SK-N-MC (cell line): Measurements from ENCODE around the gene CUX1.

ENCODE experiments used
- DNase-seq: peaks from one replicate; pipeline ENCODE4 v3.0.0-alpha.2; 2011; ENCODE audit warnings: low read depth, low spot score
- H3K27ac ChIP-seq: fragments of 200-600 bp; sonication (generic); 2 replicates; pipeline ENCODE4 v1.5.1; 2016; ENCODE audit warnings: mixed run types
- H3K36me3 ChIP-seq: fragments of 200-600 bp; sonication (generic); 2 replicates; pipeline ENCODE4 v1.6.1; 2017; ENCODE audit warnings: antibody characterized with exemption, low read length, mixed read lengths; ENCODE audit not compliant: insufficient read depth
- H3K4me3 ChIP-seq: fragments of 200-600 bp; sonication (generic); 2 replicates; pipeline ENCODE4 v1.5.1; 2016
- H3K9ac ChIP-seq: fragments of 200-600 bp; sonication (generic); 2 replicates; pipeline ENCODE4 v1.8.0; 2017; ENCODE audit warnings: mixed run types, mixed read lengths; ENCODE audit not compliant: insufficient read length
- H3K9me3 ChIP-seq: fragments of 200-600 bp; sonication (generic); 2 replicates; pipeline ENCODE4 v1.6.1; 2017; ENCODE audit warnings: low read depth, mild to moderate bottlenecking, antibody characterized with exemption, low read length, moderate library complexity, mixed read lengths
- EZH2 ChIP-seq: fragments of 200-600 bp; sonication (generic); IDR thresholded peaks from one replicate; pipeline ENCODE4 v1.6.1; 2017; ENCODE audit warnings: antibody characterized with exemption
- FOXP2 ChIP-seq: optimal IDR thresholded peaks from 2 replicates; pipeline ENCODE3; 2011; ENCODE audit warnings: mild to moderate bottlenecking, moderate library complexity; ENCODE audit not compliant: insufficient read depth; ENCODE audit errors: extremely low read length, control extremely low read depth
- POLR2AphosphoS5 ChIP-seq: IDR thresholded peaks from 2 replicates; pipeline ENCODE4 v1.6.1; 2012; ENCODE audit warnings: mild to moderate bottlenecking, low read depth, low read length, borderline replicate concordance

The CUX1 gene

DNA sequence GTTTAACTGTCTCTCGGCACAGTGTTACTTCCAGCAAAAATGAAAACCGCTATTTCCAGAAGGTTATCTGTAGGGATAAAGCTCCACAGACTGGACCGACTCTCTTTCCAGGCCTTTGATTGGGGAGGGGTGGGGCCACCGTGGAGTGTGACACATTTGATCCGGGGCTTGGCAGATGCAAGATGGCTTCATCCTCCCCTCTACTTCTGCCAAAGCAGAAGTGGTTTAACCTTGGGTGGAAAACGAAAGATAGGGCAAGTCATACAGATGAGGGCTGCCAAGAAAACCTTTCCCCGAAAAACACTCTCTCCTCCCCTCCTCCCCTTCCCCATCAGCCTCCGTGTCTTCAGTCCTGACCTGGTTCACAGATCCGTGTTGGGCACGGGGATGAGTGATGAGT is 329.6 kb downstream of the CUX1 start:
- Histone ChIP-seq H3K9ac (no peak overlapping the region), H3K4me3 (no peak overlapping the region), H3K36me3 (no peaks in the 10 kb centered on the region), H3K27ac (no peak overlapping the region), H3K9me3 (no peaks in the 10 kb centered on the region)
- TF ChIP-seq FOXP2 (no peak), POLR2AphosphoS5 (no peak), EZH2 (no peak)
- DNase-seq, result no peak

DNA sequence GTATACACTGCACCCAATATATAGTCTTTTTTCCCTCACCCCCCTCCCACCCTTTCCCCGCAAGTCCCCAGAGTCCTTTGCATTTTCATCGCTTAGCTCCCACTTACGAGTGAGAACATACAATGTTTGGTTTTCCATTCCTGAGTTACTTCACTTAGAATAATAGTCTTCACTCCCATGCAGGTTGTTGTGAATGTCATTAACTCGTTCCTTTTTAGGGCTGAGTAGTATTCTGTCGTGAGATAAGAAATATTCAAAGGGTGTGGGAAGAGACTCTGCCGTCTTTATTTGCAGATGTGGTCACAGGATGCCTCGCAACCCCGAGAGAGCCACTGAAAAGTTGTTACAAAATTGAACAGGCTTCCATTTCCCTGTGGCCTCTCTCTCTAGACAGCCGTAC is 331.4 kb downstream of the CUX1 start:
- DNase-seq, result no peak
- no peaks in the 10 kb centered on the region for H3K9me3 ChIP-seq
- no peak overlapping the region for H3K27ac ChIP-seq
- no peak overlapping the region for H3K9ac ChIP-seq
- no peaks in the 10 kb centered on the region for H3K36me3 ChIP-seq
- no peak for TF ChIP-seq FOXP2
- no peak for TF ChIP-seq EZH2
- H3K4me3 ChIP-seq, result no peak overlapping the region

DNA sequence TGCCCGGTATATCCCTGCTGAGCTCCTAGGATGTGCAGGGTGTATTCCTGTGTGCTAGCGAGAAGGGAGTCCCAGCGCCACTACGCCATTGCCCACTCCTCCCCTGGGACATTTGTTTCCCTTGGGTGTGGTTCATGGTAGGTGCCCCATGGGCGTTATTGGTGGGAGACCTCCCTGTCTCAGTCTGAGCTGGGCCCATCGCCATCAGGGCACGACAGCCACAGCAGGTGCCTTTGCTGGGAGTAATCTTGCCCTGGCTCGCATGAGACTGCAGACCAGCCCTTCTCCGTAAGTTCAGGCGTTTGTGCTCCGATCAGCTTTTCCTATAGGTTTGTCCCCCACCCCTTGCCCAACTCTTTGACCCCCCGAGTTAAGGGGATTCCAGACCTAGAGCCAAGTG is 332.0 kb downstream of the CUX1 start:
- H3K9me3 ChIP-seq, result no peaks in the 10 kb centered on the region
- no peak overlapping the region for H3K4me3 ChIP-seq
- DNase-seq, result no peak
- H3K9ac ChIP-seq, result no peak overlapping the region
- H3K36me3 ChIP-seq, result no peaks in the 10 kb centered on the region
- no peak for TF ChIP-seq POLR2AphosphoS5
- TF ChIP-seq EZH2, result no peak
- TF ChIP-seq FOXP2, result no peak
- no peak overlapping the region for H3K27ac ChIP-seq

DNA sequence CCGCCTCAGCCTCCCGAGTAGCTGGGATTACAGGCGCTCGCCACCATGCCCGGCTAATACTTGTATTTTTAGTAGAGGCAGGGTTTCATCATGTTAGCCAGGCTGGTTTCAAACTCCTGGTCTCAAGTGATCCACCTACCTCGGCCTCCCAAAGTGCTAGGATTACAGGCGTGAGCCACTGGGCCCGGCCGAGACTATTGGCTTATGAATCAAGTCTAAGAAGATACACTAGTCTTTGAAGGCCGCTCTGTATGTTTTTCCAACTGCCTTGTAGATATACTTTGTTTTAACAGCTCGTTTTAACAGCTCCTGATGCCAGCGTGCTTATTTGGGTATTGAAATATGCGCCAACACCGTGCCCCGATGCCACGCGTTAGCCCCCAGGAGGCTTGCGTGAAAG is 332.8 kb downstream of the CUX1 start:
- no peak overlapping the region for H3K9ac ChIP-seq
- DNase-seq, result no peak
- no peaks in the 10 kb centered on the region for H3K36me3 ChIP-seq
- peak overlapping the region; percentile 37 for H3K4me3 ChIP-seq
- no peaks in the 10 kb centered on the region for H3K9me3 ChIP-seq
- TF ChIP-seq EZH2 (no peak), FOXP2 (no peak), POLR2AphosphoS5 (no peak)
- H3K27ac ChIP-seq, result peak overlapping the region; percentile 16; the same call in 1 of the 2 replicates

DNA sequence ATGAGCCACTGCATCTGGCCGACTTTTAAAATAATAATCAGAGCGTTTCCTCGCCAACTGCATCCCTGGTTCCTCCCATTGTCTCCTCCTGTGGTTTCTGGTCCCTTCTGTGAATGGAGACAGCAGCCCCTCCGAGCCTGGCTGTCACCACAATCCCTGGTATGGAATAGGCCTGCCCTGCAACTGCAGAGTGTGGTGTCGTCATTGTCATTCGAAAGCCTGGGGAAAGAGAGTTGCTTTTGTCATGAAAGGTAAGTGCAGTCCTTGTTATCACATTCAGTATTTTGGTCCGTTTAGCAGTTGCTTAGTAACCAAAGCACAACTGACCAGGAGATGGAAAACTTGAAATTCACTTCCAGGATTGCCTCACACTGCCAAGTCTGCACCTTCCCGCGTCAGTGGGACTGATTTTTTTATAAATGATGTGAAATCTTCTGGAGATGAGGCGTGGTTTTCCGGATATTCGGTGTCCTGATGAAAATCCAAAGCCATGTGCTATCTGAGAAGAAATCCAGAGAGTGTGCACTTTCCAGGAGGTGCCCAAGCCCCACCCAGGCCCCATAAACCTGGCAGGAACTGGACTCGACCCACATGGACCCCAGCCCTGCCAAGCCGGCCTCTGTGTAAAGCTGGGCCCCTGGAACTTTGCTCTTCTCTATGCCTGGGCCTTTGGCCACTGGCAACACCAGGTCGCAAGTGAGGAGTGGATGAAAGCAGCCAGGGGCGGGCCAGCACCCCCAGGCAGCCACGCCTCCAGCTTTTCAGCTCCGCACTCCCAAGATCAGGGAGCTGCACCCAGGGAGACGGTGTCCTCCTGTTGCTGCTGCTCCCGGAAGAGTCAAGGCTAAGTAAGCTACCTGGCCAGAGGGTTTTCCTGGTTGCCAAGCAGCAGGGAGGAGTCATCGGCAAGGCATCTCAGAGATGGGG is 335.5 kb downstream of the CUX1 start:
- TF ChIP-seq POLR2AphosphoS5 (no peak), EZH2 (no peak), FOXP2 (no peak)
- no peak for DNase-seq
- no peaks in the 10 kb centered on the region for H3K9me3 ChIP-seq
- H3K4me3 ChIP-seq, result no peak overlapping the region
- no peak overlapping the region for H3K27ac ChIP-seq
- H3K36me3 ChIP-seq, result no peaks in the 10 kb centered on the region
- H3K9ac ChIP-seq, result no peak overlapping the region

DNA sequence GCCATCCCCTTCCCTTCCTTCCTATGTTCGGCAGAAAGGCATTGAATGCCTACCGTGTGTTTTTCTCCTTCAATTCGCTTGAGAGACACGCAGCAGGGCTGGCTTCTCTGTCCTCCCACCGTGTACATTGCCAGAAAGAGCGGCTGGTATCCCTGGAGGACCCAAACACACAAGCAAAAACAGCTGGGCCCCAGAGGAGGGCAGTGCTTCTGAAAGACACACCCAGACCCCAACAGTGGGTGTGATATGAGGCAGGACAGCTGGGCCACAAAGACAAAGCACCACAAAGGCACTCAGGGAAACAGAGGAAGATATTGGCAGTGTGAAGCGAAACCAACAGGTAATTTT is 336.1 kb downstream of the CUX1 start:
- no peak overlapping the region for H3K27ac ChIP-seq
- DNase-seq, result no peak
- no peaks in the 10 kb centered on the region for H3K36me3 ChIP-seq
- no peaks in the 10 kb centered on the region for H3K9me3 ChIP-seq
- H3K4me3 ChIP-seq, result no peak overlapping the region
- no peak for TF ChIP-seq FOXP2
- TF ChIP-seq EZH2, result no peak
- no peak for TF ChIP-seq POLR2AphosphoS5
- no peak overlapping the region for H3K9ac ChIP-seq

DNA sequence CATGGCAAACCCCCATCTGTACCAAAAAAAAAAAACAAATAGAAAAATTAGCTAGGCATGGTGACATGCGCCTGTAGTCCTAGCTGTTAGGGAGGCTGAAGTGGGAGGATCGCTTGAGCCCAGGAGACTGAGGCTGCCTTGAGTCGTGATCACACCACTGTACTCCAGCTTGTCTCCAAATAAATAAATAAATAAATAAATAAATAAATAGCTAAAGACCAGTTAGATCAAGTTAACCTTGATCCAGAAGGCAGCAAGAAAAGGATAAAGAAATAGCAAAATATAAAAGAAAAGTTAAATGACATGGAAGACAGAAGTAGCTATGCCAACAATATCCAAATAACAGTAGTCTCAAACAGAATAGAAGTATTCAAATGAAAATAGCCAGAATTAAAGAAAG is 337.0 kb downstream of the CUX1 start:
- Histone ChIP-seq H3K36me3 (no peaks in the 10 kb centered on the region), H3K9me3 (no peaks in the 10 kb centered on the region), H3K4me3 (no peak overlapping the region), H3K9ac (no peak overlapping the region), H3K27ac (no peak overlapping the region)
- DNase-seq, result no peak
- TF ChIP-seq POLR2AphosphoS5 (no peak), EZH2 (no peak), FOXP2 (no peak)

DNA sequence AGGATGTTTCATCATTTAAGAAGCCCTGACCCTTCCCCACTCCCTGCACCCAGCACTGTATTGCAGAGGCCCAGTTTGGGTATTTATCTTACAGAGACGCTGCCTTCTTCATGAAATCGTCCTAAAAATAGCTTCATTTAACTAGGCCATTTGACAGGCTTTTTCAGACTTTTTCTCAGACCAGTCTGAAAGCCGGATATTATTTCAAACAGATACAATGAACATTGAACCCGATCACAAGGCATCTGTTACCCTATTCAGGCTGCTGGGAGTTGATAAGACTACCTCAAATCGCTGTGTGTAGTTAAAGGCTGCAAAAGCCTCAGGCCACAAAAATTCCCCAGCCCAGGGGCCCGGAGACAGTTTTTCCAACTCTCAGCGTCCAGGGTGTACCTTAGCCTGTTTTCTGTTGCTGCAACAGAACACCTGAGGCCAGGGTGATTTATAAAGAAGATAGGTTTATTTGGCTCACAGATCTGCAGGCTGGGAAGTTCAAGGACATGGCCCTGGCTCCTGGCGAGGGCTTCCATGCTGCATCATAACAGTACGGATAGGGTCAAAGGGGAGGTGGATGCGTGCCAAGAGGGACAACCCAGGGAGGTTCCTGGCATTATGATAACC is 338.5 kb downstream of the CUX1 start:
- no peak for DNase-seq
- no peaks in the 10 kb centered on the region for H3K36me3 ChIP-seq

DNA sequence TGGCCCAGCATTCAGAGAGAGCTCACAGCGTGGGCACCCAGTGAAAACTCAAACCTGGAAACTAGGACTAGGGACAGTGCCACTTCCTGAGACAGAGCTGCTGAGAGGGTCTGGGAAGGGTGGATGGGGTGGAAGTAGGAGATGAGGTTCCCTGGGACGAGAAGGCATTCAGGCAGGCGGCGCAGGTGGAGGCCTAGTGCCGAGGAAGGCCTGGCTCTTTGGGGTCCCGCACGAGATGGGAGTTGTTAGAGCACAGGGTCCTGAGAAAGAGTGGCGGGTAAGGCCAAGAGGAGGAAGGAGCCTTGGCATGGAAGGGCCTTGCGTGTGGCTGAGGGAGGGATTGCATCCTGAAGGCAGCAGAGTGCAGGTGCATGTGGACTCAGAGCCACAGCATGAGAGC is 339.4 kb downstream of the CUX1 start:
- no peak for DNase-seq
- no peak overlapping the region for H3K4me3 ChIP-seq
- no peak for TF ChIP-seq EZH2
- TF ChIP-seq POLR2AphosphoS5, result no peak
- no peak for TF ChIP-seq FOXP2
- no peaks in the 10 kb centered on the region for H3K36me3 ChIP-seq
- H3K27ac ChIP-seq, result no peak overlapping the region
- H3K9ac ChIP-seq, result no peak overlapping the region
- H3K9me3 ChIP-seq, result no peaks in the 10 kb centered on the region

More for the DNA sequence above, 338.5 kb downstream of the CUX1 start:
- Histone ChIP-seq H3K9ac (no peak overlapping the region), H3K9me3 (no peaks in the 10 kb centered on the region), H3K4me3 (no peak overlapping the region), H3K27ac (no peak overlapping the region)
- TF ChIP-seq POLR2AphosphoS5 (no peak), EZH2 (no peak), FOXP2 (no peak)
